OCI-LY7 (cell line): ENCODE results near the gene SERPINA4. TPM values are rescaled to one million over a fixed set of nuclear protein-coding genes. Genes with fewer than 3 reads are reported as not detected.

Source experiments
- BruUV-seq: library from RNA; stranded (reverse); fragments of 400-500 nt; replicated peaks from 2 replicates; lab custom pipeline; 2021; lab: Mats Ljungman, UMichigan
- CTCF ChIA-PET: fragments of 300-600 bp; sonication (Branson Sonifier 250); formaldehyde crosslinking; loops from one replicate; lab custom pipeline; 2022; ENCODE audit warnings: antibody characterized with exemption; ENCODE audit not compliant: unreplicated experiment; lab: Charles Lee
- POLR2A ChIA-PET: fragments of 300-600 bp; sonication (Branson Sonifier 250); formaldehyde crosslinking; loops from one replicate; lab custom pipeline; 2022; ENCODE audit warnings: antibody characterized with exemption; lab: Charles Lee
- DNase-seq: peaks from one replicate; pipeline ENCODE4 v3.0.0-alpha.2; 2015; ENCODE audit warnings: low spot score
- H2AFZ ChIP-seq: fragments of 200-600 bp; sonication (generic), shearing (Covaris generic); 2 replicates; pipeline ENCODE4 v1.6.1; 2014; ENCODE audit warnings: mild to moderate bottlenecking, antibody characterized with exemption, low read length, moderate library complexity
- H3K27ac ChIP-seq: fragments of 200-600 bp; sonication (generic); 2 replicates; pipeline ENCODE4 v1.5.1; 2014; ENCODE audit warnings: mixed run types, low read depth, mild to moderate bottlenecking, moderate library complexity, low read length, inconsistent platforms; ENCODE audit not compliant: poor library complexity, severe bottlenecking
- H3K36me3 ChIP-seq: fragments of 200-600 bp; sonication (generic); 2 replicates; pipeline ENCODE4 v1.6.1; 2014; ENCODE audit warnings: mild to moderate bottlenecking, antibody characterized with exemption, low read length, moderate library complexity, mixed read lengths; ENCODE audit not compliant: insufficient read depth
- H3K4me1 ChIP-seq: fragments of 200-600 bp; sonication (generic); 2 replicates; pipeline ENCODE4 v1.5.1; 2014; ENCODE audit warnings: mild to moderate bottlenecking, low read length; ENCODE audit not compliant: insufficient read depth, poor library complexity, severe bottlenecking
- H3K4me2 ChIP-seq: fragments of 200-600 bp; sonication (generic); 2 replicates; pipeline ENCODE4 v1.6.1; 2014; ENCODE audit warnings: mild to moderate bottlenecking, low read length
- H3K4me3 ChIP-seq: fragments of 200-600 bp; sonication (generic); 2 replicates; pipeline ENCODE4 v1.5.1; 2014; ENCODE audit warnings: mild to moderate bottlenecking, low read depth, low read length; ENCODE audit not compliant: poor library complexity, severe bottlenecking
- H3K79me2 ChIP-seq: fragments of 200-600 bp; sonication (generic); 2 replicates; pipeline ENCODE4 v1.6.1; 2016; ENCODE audit warnings: low read depth, mild to moderate bottlenecking, low read length, moderate library complexity, mixed read lengths; ENCODE audit not compliant: insufficient read depth
- H3K9me2 ChIP-seq: fragments of 200-600 bp; sonication (generic); 2 replicates; pipeline ENCODE4 v1.6.1; 2016; ENCODE audit warnings: mild to moderate bottlenecking, low read length, mixed read lengths; ENCODE audit not compliant: insufficient read depth
- H3K9me3 ChIP-seq: fragments of 200-600 bp; sonication (generic); 2 replicates; pipeline ENCODE4 v1.6.1; 2014; ENCODE audit warnings: mild to moderate bottlenecking, mixed run types, low read length, mixed read lengths
- H4K20me1 ChIP-seq: fragments of 200-600 bp; sonication (generic); 2 replicates; pipeline ENCODE4 v1.6.1; 2014; ENCODE audit warnings: mild to moderate bottlenecking, antibody characterized with exemption, low read length, moderate library complexity, mixed read lengths; ENCODE audit not compliant: insufficient read depth
- CTCF ChIP-seq: fragments of 200-600 bp; sonication (generic); conservative IDR thresholded peaks from 2 replicates; pipeline ENCODE4 v1.5.1; 2014; ENCODE audit warnings: mild to moderate bottlenecking, antibody characterized with exemption, low read length, moderate library complexity, mixed read lengths
- EZH2phosphoT487 ChIP-seq: fragments of 200-600 bp; sonication (generic); IDR thresholded peaks from 2 replicates; pipeline ENCODE4 v1.6.1; 2018; ENCODE audit warnings: low read depth, borderline replicate concordance, mild to moderate bottlenecking, mixed run types, antibody characterized with exemption, low read length, moderate library complexity, mixed read lengths
- intact Hi-C: fragments of 100-400 bp; cut with micrococcal nuclease; formaldehyde crosslinking; loops from one replicate; pipeline ENCODE4 v1.10.0; 2022; ENCODE audit not compliant: unreplicated experiment
- total RNA-seq, 2 experiments: library from RNA; depleted of rRNA in 1 of 2; stranded (reverse); fragments of >200 nt in 1 of 2; shearing (Covaris generic) in 1 of 2; gene quantifications; 2 replicates each; pipeline ENCODE4 v1.2.3, GENCODE V29; 2014 to 2022

Gene SERPINA4
- total RNA-seq, 2 experiments from 2014 or later: not detected

- H3K4me3 ChIP-seq: no peak overlapping the region
- no peaks in the 10 kb centered on the region for H3K36me3 ChIP-seq
- no peak for DNase-seq
- no TSS peak for BruUV-seq
- no peaks in the 10 kb centered on the region for H3K9me3 ChIP-seq
- no peaks in the 10 kb centered on the region for H3K4me1 ChIP-seq
- ChIA-PET CTCF (no interaction called here), POLR2A (no interaction called here)
- no peak overlapping the region for H3K27ac ChIP-seq
- H3K79me2 ChIP-seq: no peaks in the 10 kb centered on the region
- no peak for TF ChIP-seq CTCF
- no peak for TF ChIP-seq EZH2phosphoT487
- H3K4me2 ChIP-seq: no peak overlapping the region
- no peak overlapping the region for H2AFZ ChIP-seq
- no peaks in the 10 kb centered on the region for H4K20me1 ChIP-seq
- no peaks in the 10 kb centered on the region for H3K9me2 ChIP-seq
- intact Hi-C loops: no loop called here
These were observed 32.6 kb downstream of the SERPINA4 start for GRCh38 chr14:94593749-94594431.

- no peaks in the 10 kb centered on the region for H3K4me1 ChIP-seq
- POLR2A ChIA-PET: no interaction called here
- H3K79me2 ChIP-seq: no peaks in the 10 kb centered on the region
- intact Hi-C loops: no loop called here
- CTCF ChIA-PET: no interaction called here
- no peak overlapping the region for H2AFZ ChIP-seq
- no TSS peak for BruUV-seq
- H3K4me3 ChIP-seq: no peak overlapping the region
- H3K36me3 ChIP-seq: no peaks in the 10 kb centered on the region
- no peaks in the 10 kb centered on the region for H4K20me1 ChIP-seq
- no peak overlapping the region for H3K4me2 ChIP-seq
- H3K9me2 ChIP-seq: no peaks in the 10 kb centered on the region
- DNase-seq: no peak
- H3K9me3 ChIP-seq: no peaks in the 10 kb centered on the region
- TF ChIP-seq EZH2phosphoT487 (no peak), CTCF (no peak)
- no peak overlapping the region for H3K27ac ChIP-seq
These were observed 33.2 kb downstream of the SERPINA4 start for GRCh38 chr14:94594441-94594840.

- H3K27ac ChIP-seq: no peak overlapping the region
- H3K4me3 ChIP-seq: no peak overlapping the region
- H3K9me2 ChIP-seq: no peaks in the 10 kb centered on the region
- no peaks in the 10 kb centered on the region for H4K20me1 ChIP-seq
- H2AFZ ChIP-seq: no peak overlapping the region
- intact Hi-C loops: no loop called here
- H3K79me2 ChIP-seq: no peaks in the 10 kb centered on the region
- H3K9me3 ChIP-seq: no peaks in the 10 kb centered on the region
- no peak for TF ChIP-seq EZH2phosphoT487
- no peak for TF ChIP-seq CTCF
- ChIA-PET POLR2A (no interaction called here), CTCF (no interaction called here)
- no peak for DNase-seq
- BruUV-seq: no TSS peak
- no peaks in the 10 kb centered on the region for H3K36me3 ChIP-seq
- H3K4me2 ChIP-seq: no peak overlapping the region
- H3K4me1 ChIP-seq: no peaks in the 10 kb centered on the region
These were observed 34.7 kb downstream of the SERPINA4 start for GRCh38 chr14:94595912-94596311.
